Omental fat pad (tissue), 4 donors: ENCODE data around the gene SRGAP3. TPM values are rescaled to one million over a fixed set of nuclear protein-coding genes. Genes with fewer than 3 reads are reported as not detected.

ENCODE experiments used
- ATAC-seq: fragments of 150-250 bp; one replicate; pipeline ENCODE4 v1.9.1; 2016; ENCODE audit warnings: mild to moderate bottlenecking, moderate library complexity; ENCODE audit not compliant: low FRiP score
- DNase-seq: peaks from one replicate; pipeline ENCODE4 v3.0.0-alpha.2; 2019; ENCODE audit warnings: low spot score
- CTCF ChIP-seq, 3 donors: fragments of 450-650 bp; IDR thresholded peaks; one replicate each; pipeline ENCODE4 v1.5.1; 2016 to 2017; ENCODE audit warnings: antibody characterized with exemption in 3 of 3, mild to moderate bottlenecking in 3 of 3, moderate library complexity in 2 of 3
- total RNA-seq, 4 donors: library from RNA; depleted of rRNA; stranded (reverse); fragments of >200 nt; gene quantifications; one replicate each; pipeline ENCODE4 v1.1.0, GENCODE V29; 2016

The SRGAP3 gene
- total RNA-seq, 4 donors from 2014 or later, result 3.0 to 5.3 (median 3.6) TPM

GRCh38 chr3:9009976-9010545 lies 239.4 kb downstream of the SRGAP3 start:
- no peak for ATAC-seq
- no peak for TF ChIP-seq CTCF (IDR thresholded peaks at IDR 0.05)
- no peak for DNase-seq

GRCh38 chr3:9008550-9009255 lies 240.7 kb downstream of the SRGAP3 start:
- ATAC-seq (peak; percentile 52), DNase-seq (no peak)
- TF ChIP-seq CTCF (IDR thresholded peaks at IDR 0.05), result no peak

GRCh38 chr3:9007928-9008327 lies 241.5 kb downstream of the SRGAP3 start:
- ATAC-seq, result no peak
- no peak for DNase-seq
- TF ChIP-seq CTCF (IDR thresholded peaks at IDR 0.05), result no peak

- DNase-seq, result no peak
- ATAC-seq, result no peak
- no peak for TF ChIP-seq CTCF (IDR thresholded peaks at IDR 0.05)
Measured at GRCh38 chr3:9007213-9007612, 242.2 kb downstream of the SRGAP3 start.

GRCh38 chr3:9000041-9000440 lies 249.4 kb downstream of the SRGAP3 start:
- no peak for TF ChIP-seq CTCF (IDR thresholded peaks at IDR 0.05)
- ATAC-seq, result no peak
- DNase-seq, result no peak

GRCh38 chr3:8997151-8997550 lies 252.3 kb downstream of the SRGAP3 start:
- TF ChIP-seq CTCF (IDR thresholded peaks at IDR 0.05), result no peak
- no peak for ATAC-seq
- DNase-seq, result no peak

GRCh38 chr3:8996681-8997121 lies 252.7 kb downstream of the SRGAP3 start:
- no peak for TF ChIP-seq CTCF (IDR thresholded peaks at IDR 0.05)
- no peak for DNase-seq
- ATAC-seq, result peak; percentile 63
